Astrocyte (in vitro differentiated cells and primary cell): Measurements from ENCODE around the gene FEZ2. TPM values are rescaled to one million over a fixed set of nuclear protein-coding genes. Genes with fewer than 3 reads are reported as not detected.

Experiments
- DNase-seq: peaks from one replicate; pipeline ENCODE4 v3.0.0-alpha.2; 2010; ENCODE audit warnings: low read depth
- FAIRE-seq: peaks from 2 replicates; lab custom pipeline; 2011; peaks lifted over from hg19 to GRCh38; lab: Jason Lieb, UNC
- H2AFZ ChIP-seq: 2 replicates; pipeline ENCODE4 v1.6.0; 2012; ENCODE audit warnings: low read depth, low read length, inconsistent platforms
- H3K27ac ChIP-seq: 2 replicates; pipeline ENCODE4 v1.5.1; 2011; ENCODE audit warnings: low read depth, low read length, inconsistent platforms
- H3K27me3 ChIP-seq: 2 replicates; pipeline ENCODE4 v1.6.0; 2011; ENCODE audit warnings: low read length, inconsistent platforms; ENCODE audit not compliant: insufficient read depth
- H3K36me3 ChIP-seq: 2 replicates; pipeline ENCODE4 v1.5.1; 2011; ENCODE audit warnings: low read length, inconsistent platforms; ENCODE audit not compliant: insufficient read depth
- H3K4me1 ChIP-seq: 2 replicates; pipeline ENCODE4 v1.5.1; 2011; ENCODE audit warnings: low read length, inconsistent platforms; ENCODE audit not compliant: insufficient read depth
- H3K4me2 ChIP-seq: 2 replicates; pipeline ENCODE4 v1.6.0; 2012; ENCODE audit warnings: low read length, inconsistent platforms
- H3K4me3 ChIP-seq: 2 replicates; pipeline ENCODE4 v1.5.1; 2011; ENCODE audit warnings: low read depth, mild to moderate bottlenecking, low read length, inconsistent platforms; ENCODE audit not compliant: insufficient read depth
- H3K79me2 ChIP-seq: 2 replicates; pipeline ENCODE4 v1.6.0; 2012; ENCODE audit warnings: mild to moderate bottlenecking, low read length, inconsistent platforms; ENCODE audit not compliant: insufficient read depth
- H3K9ac ChIP-seq: 2 replicates; pipeline ENCODE4 v1.6.0; 2012; ENCODE audit warnings: mild to moderate bottlenecking, low read length, inconsistent platforms
- H3K9me3 ChIP-seq: 2 replicates; pipeline ENCODE4 v1.5.1; 2012; ENCODE audit warnings: low read depth, mild to moderate bottlenecking, low read length, inconsistent platforms; ENCODE audit not compliant: insufficient read depth
- H4K20me1 ChIP-seq: 2 replicates; pipeline ENCODE4 v1.6.0; 2012; ENCODE audit warnings: low read length, inconsistent platforms; ENCODE audit not compliant: insufficient read depth
- H3K27ac Mint-ChIP-seq: one replicate; pipeline ENCODE4 v1.8.0; 2021; ENCODE audit warnings: mild to moderate bottlenecking, mixed read lengths; ENCODE audit not compliant: unreplicated experiment
- H3K27me3 Mint-ChIP-seq: one replicate; pipeline ENCODE4 v1.8.0; 2021; ENCODE audit warnings: low read depth, mixed read lengths; ENCODE audit not compliant: unreplicated experiment
- H3K36me3 Mint-ChIP-seq: one replicate; pipeline ENCODE4 v1.8.0; 2021; ENCODE audit warnings: low read depth, mixed read lengths; ENCODE audit not compliant: unreplicated experiment
- H3K4me1 Mint-ChIP-seq: one replicate; pipeline ENCODE4 v1.8.0; 2021; ENCODE audit warnings: low read depth, mixed read lengths; ENCODE audit not compliant: unreplicated experiment
- H3K4me3 Mint-ChIP-seq: one replicate; pipeline ENCODE4 v1.8.0; 2021; ENCODE audit warnings: mild to moderate bottlenecking, moderate library complexity, mixed read lengths; ENCODE audit not compliant: unreplicated experiment
- H3K9me3 Mint-ChIP-seq: one replicate; pipeline ENCODE4 v1.8.0; 2021; ENCODE audit warnings: mild to moderate bottlenecking, mixed read lengths; ENCODE audit not compliant: unreplicated experiment
- EZH2 ChIP-seq: IDR thresholded peaks from 2 replicates; pipeline ENCODE4 v1.6.1; 2012; ENCODE audit warnings: mild to moderate bottlenecking, low read length, inconsistent platforms; ENCODE audit not compliant: insufficient read depth
- total RNA-seq: library from RNA; stranded (reverse); gene quantifications from 2 replicates; pipeline ENCODE4 v1.2.1, GENCODE V29; 2021
- TF ChIP-seq, protein P1 (sequence below): IDR thresholded peaks from 2 replicates; pipeline ENCODE4 v1.5.1; 2011; ENCODE audit warnings: low read depth, mild to moderate bottlenecking, inconsistent platforms, low read length, moderate library complexity; ENCODE audit not compliant: insufficient read depth

The FEZ2 gene
- total RNA-seq, 1 donor from 2014 or later: 45.0 TPM

GRCh38 chr2:36569267-36569856, 28.6 kb downstream of the FEZ2 start:
- peaks cover 14% of the 10 kb centered on the region for H3K36me3 Mint-ChIP-seq
- FAIRE-seq (peak; percentile 55), DNase-seq (no peak)
- Histone ChIP-seq H4K20me1 (no peaks in the 10 kb centered on the region), H3K79me2 (peaks cover 67% of the 10 kb centered on the region), H3K4me3 (peak overlapping the region; percentile 19), H3K4me2 (peak overlapping the region; percentile 81), H2AFZ (no peak overlapping the region), H3K27me3 (no peaks in the 10 kb centered on the region), H3K4me1 (peaks cover 33% of the 10 kb centered on the region), H3K27ac (peak overlapping the region; percentile 95), H3K9ac (peak overlapping the region; percentile 79), H3K36me3 (peaks cover 19% of the 10 kb centered on the region), H3K9me3 (no peaks in the 10 kb centered on the region)
- peaks cover 37% of the 10 kb centered on the region for H3K4me1 Mint-ChIP-seq
- no peaks in the 10 kb centered on the region for H3K9me3 Mint-ChIP-seq
- H3K4me3 Mint-ChIP-seq: no peak overlapping the region
- H3K27ac Mint-ChIP-seq: peak overlapping the region; percentile 59
- TF ChIP-seq EZH2: no peak
- TF ChIP-seq, protein P1, sequence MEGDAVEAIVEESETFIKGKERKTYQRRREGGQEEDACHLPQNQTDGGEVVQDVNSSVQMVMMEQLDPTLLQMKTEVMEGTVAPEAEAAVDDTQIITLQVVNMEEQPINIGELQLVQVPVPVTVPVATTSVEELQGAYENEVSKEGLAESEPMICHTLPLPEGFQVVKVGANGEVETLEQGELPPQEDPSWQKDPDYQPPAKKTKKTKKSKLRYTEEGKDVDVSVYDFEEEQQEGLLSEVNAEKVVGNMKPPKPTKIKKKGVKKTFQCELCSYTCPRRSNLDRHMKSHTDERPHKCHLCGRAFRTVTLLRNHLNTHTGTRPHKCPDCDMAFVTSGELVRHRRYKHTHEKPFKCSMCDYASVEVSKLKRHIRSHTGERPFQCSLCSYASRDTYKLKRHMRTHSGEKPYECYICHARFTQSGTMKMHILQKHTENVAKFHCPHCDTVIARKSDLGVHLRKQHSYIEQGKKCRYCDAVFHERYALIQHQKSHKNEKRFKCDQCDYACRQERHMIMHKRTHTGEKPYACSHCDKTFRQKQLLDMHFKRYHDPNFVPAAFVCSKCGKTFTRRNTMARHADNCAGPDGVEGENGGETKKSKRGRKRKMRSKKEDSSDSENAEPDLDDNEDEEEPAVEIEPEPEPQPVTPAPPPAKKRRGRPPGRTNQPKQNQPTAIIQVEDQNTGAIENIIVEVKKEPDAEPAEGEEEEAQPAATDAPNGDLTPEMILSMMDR: no peak
- H3K27me3 Mint-ChIP-seq: no peaks in the 10 kb centered on the region

- peak overlapping the region; percentile 79 for H3K9ac ChIP-seq
- H4K20me1 ChIP-seq: no peaks in the 10 kb centered on the region
- Mint-ChIP-seq H3K27ac (no peak overlapping the region), H3K4me1 (peaks cover 44% of the 10 kb centered on the region), H3K27me3 (no peaks in the 10 kb centered on the region), H3K9me3 (no peaks in the 10 kb centered on the region), H3K36me3 (peaks cover 11% of the 10 kb centered on the region), H3K4me3 (no peak overlapping the region)
- no peak overlapping the region for H2AFZ ChIP-seq
- H3K27me3 ChIP-seq: no peaks in the 10 kb centered on the region
- peak overlapping the region; percentile 2 for H3K4me3 ChIP-seq
- FAIRE-seq (peak; percentile 86), DNase-seq (peak; percentile 69)
- peak overlapping the region; percentile 95 for H3K27ac ChIP-seq
- H3K79me2 ChIP-seq: peaks cover 71% of the 10 kb centered on the region
- H3K9me3 ChIP-seq: no peaks in the 10 kb centered on the region
- H3K4me1 ChIP-seq: peaks cover 40% of the 10 kb centered on the region
- peaks cover 19% of the 10 kb centered on the region for H3K36me3 ChIP-seq
- H3K4me2 ChIP-seq: peak overlapping the region; percentile 81
- TF ChIP-seq EZH2: no peak
- TF ChIP-seq, protein P1: no peak
These were observed 29.3 kb downstream of the FEZ2 start for GRCh38 chr2:36568516-36569246.
